ENCODE measurements around the gene GFY. TPM values are rescaled to one million over a fixed set of nuclear protein-coding genes. Genes with fewer than 3 reads are reported as not detected.
A peak's percentile ranks its signal among the peaks of the same experiment; 100 is the strongest.

Gene GFY
- total and polyA plus RNA-seq, 9 of the 15 experiments (the other 6 are each of a cell fraction or from before 2014, with no cell fraction given), result 0.06 to 0.40 (median 0.19) TPM; not detected in 3

GRCh38 chr19:49422407-49423070 is 2.6 kb upstream of the GFY start (continued):
- TF ChIP-seq IFI16 (CRISPR knock-in tag; IDR thresholded peaks at IDR 0.05) (no peak), ZNF41 (CRISPR knock-in tag; conservative IDR thresholded peaks at IDR 0.05) (no peak), TCF7 (IDR thresholded peaks at IDR 0.05; ENCODE audit: borderline replicate concordance) (0 out of 2 replicates have a peak, but pooled peaks have one; percentile 11), ZNF174 (CRISPR knock-in tag; IDR thresholded peaks at IDR 0.05) (no peak), ESRRB (CRISPR knock-in tag; IDR thresholded peaks at IDR 0.05; ENCODE audit: borderline replicate concordance) (no peak), BCLAF1 (IDR thresholded peaks at IDR 0.05; ENCODE audit: borderline replicate concordance in 1 of 2, control insufficient read depth in 1 of 2, low read depth in 2 of 2, low read length in 1 of 2) (0 out of 4 replicates have a peak, but pooled peaks of 1 of the 2 experiments have one; percentile 36), CSDE1 (IDR thresholded peaks at IDR 0.05) (0 out of 4 replicates have a peak, but pooled peaks of 1 of the 2 experiments have one; percentile 29), MECOM (CRISPR knock-in tag; IDR thresholded peaks at IDR 0.05) (no peak), NRF1 (conservative IDR thresholded peaks at IDR 0.05 in 1 of 2, IDR thresholded peaks at IDR 0.05 in 1 of 2) (peak; percentile 65 to 74), LARP7 (IDR thresholded peaks at IDR 0.05) (0 out of 2 replicates have a peak, but pooled peaks have one; percentile 75), ZBTB17 (CRISPR knock-in tag; IDR thresholded peaks at IDR 0.05) (no peak), KLF10 (CRISPR knock-in tag; IDR thresholded peaks at IDR 0.05) (no peak), POLR2A (conservative IDR thresholded peaks at IDR 0.05) (peak; percentile 67), DLX4 (CRISPR knock-in tag; IDR thresholded peaks at IDR 0.05) (no peak), NFE2L1 (tag; IDR thresholded peaks at IDR 0.05; ENCODE audit: borderline replicate concordance, low read depth) (no peak), SREBF1 (IDR thresholded peaks at IDR 0.05; ENCODE audit: borderline replicate concordance, low read depth, low read length) (no peak), TGIF2 (CRISPR knock-in tag; IDR thresholded peaks at IDR 0.05) (no peak), GTF2E2 (tag; IDR thresholded peaks at IDR 0.05) (no peak), RNF2 (IDR thresholded peaks at IDR 0.05) (peak; percentile 51; the same call in 1 of the 2 replicates), HDAC2 (IDR thresholded peaks at IDR 0.05) (peak; percentile 81), ZNF197 (CRISPR knock-in tag; IDR thresholded peaks at IDR 0.05; ENCODE audit: low read depth) (no peak), FOXP1 (CRISPR knock-in tag; IDR thresholded peaks at IDR 0.05) (peak; percentile 75; the same call in 1 of the 2 replicates), ZNF354B (CRISPR knock-in tag; IDR thresholded peaks at IDR 0.05) (no peak), MTF1 (CRISPR knock-in tag; IDR thresholded peaks at IDR 0.05; ENCODE audit: borderline replicate concordance) (no peak), ZNF561 (CRISPR knock-in tag; conservative IDR thresholded peaks at IDR 0.05) (no peak), NFATC3 (IDR thresholded peaks at IDR 0.05) (no peak)
